HepG2 (cell line): ENCODE measurements around the gene FAM20C. TPM values are rescaled to one million over a fixed set of nuclear protein-coding genes. Genes with fewer than 3 reads are reported as not detected.
A peak's percentile ranks its signal among the peaks of the same experiment; 100 is the strongest.

Source experiments
- ATAC-seq: fragments of 200-7000 bp; cut with Tn5 transposase; 3 replicates; pipeline ENCODE4 v1.9.1; 2020; ENCODE audit warnings: mild to moderate bottlenecking, moderate library complexity
- BruUV-seq: library from RNA; stranded (reverse); fragments of 400-500 nt; replicated peaks from 2 replicates; lab custom pipeline; 2021; lab: Mats Ljungman, UMichigan
- CTCF ChIA-PET: fragments of 300-600 bp; formaldehyde crosslinking; extraction: SDS; loops from one replicate; lab custom pipeline; 2021; ENCODE audit warnings: low total read pairs, inconsistent platforms, low intra/inter-chr PET ratio; lab: Yijun Ruan, JAX
- POLR2A ChIA-PET: fragments of 350-600 bp; sonication (Branson Sonifier 250); formaldehyde crosslinking; loops from one replicate; lab custom pipeline; 2020; ENCODE audit warnings: antibody characterized with exemption, inconsistent platforms; lab: Yijun Ruan, JAX
- DNase-seq: peaks from one replicate; pipeline ENCODE4 v3.0.0-alpha.2; 2015; ENCODE audit warnings: low spot score
- FAIRE-seq: peaks from 3 replicates; lab custom pipeline; 2011; peaks lifted over from hg19 to GRCh38; lab: Jason Lieb, UNC
- H2AFZ ChIP-seq: one replicate; pipeline ENCODE4 v1.6.1; 2011; ENCODE audit warnings: low read length, inconsistent platforms
- H3K27ac ChIP-seq: fragments of 300-600 bp; 3 replicates; pipeline ENCODE4 v1.8.0; 2011; ENCODE audit warnings: mixed run types, mild to moderate bottlenecking, mixed read lengths, low read length, inconsistent platforms; ENCODE audit not compliant: insufficient read depth; ENCODE audit errors: extremely low read length
- H3K27me3 ChIP-seq, 2 experiments: fragments of 200-600 bp in 1 of 2; 2 replicates in 1 of 2; 3 replicates in 1 of 2; pipeline versions ENCODE4 v1.6.0 to v1.8.0; 2011; ENCODE audit warnings: low read length in 2 of 2, mild to moderate bottlenecking in 2 of 2, moderate library complexity in 2 of 2, inconsistent platforms in 1 of 2; ENCODE audit not compliant: insufficient read depth in 2 of 2, control insufficient read depth in 1 of 2
- H3K36me3 ChIP-seq, 2 experiments: fragments of 200-600 bp in 1 of 2; replicated peaks in 1 of 2; 2 replicates in 1 of 2; 3 replicates in 1 of 2; pipeline versions ENCODE4 v1.5.1 to v1.8.0; 2011; ENCODE audit warnings: low read length in 2 of 2, inconsistent platforms in 1 of 2; ENCODE audit not compliant: insufficient read depth in 2 of 2, control insufficient read depth in 1 of 2
- H3K4me1 ChIP-seq: 2 replicates; pipeline ENCODE4 v1.5.1; 2012; ENCODE audit warnings: low read length, inconsistent platforms; ENCODE audit not compliant: insufficient read depth
- H3K4me2 ChIP-seq: 2 replicates; pipeline ENCODE4 v1.6.0; 2011; ENCODE audit warnings: low read depth, low read length, inconsistent platforms
- H3K4me3 ChIP-seq, 3 experiments: fragments of 200-600 bp in 1 of 3; sonication (generic), shearing (Covaris generic) in 1 of 3; replicated peaks in 1 of 3; 2 replicates each; pipeline ENCODE4 v1.5.1; 2011 to 2016; ENCODE audit warnings: low read length in 3 of 3, inconsistent platforms in 2 of 3, low read depth in 2 of 3, mild to moderate bottlenecking in 2 of 3, control low read depth in 1 of 3, mixed read lengths in 1 of 3; ENCODE audit not compliant: insufficient read depth in 1 of 3
- H3K79me2 ChIP-seq: one replicate; pipeline ENCODE4 v1.6.1; 2011; ENCODE audit warnings: low read length, inconsistent platforms; ENCODE audit not compliant: insufficient read depth
- H3K9ac ChIP-seq: 2 replicates; pipeline ENCODE4 v1.6.0; 2011; ENCODE audit warnings: mild to moderate bottlenecking, low read depth, low read length, inconsistent platforms; ENCODE audit not compliant: insufficient read depth
- H3K9me3 ChIP-seq: 2 replicates; pipeline ENCODE4 v1.5.1; 2012; ENCODE audit warnings: mild to moderate bottlenecking, low read length
- H4K20me1 ChIP-seq: 2 replicates; pipeline ENCODE4 v1.6.0; 2011; ENCODE audit warnings: inconsistent platforms, mild to moderate bottlenecking, low read length, moderate library complexity; ENCODE audit not compliant: insufficient read depth
- DNMT1 ChIP-seq: sonication (generic); formaldehyde crosslinking; IDR thresholded peaks from 2 replicates; pipeline ENCODE4 v1.5.1; 2020; ENCODE audit warnings: mild to moderate bottlenecking, missing genetic modification reagents
- KAT7 ChIP-seq: IDR thresholded peaks from 2 replicates; pipeline ENCODE4 v1.6.1; 2018; ENCODE audit warnings: borderline replicate concordance, missing compliant biosample characterization
- KLF9 ChIP-seq: IDR thresholded peaks from 2 replicates; pipeline ENCODE4 v1.6.1; 2016; ENCODE audit warnings: low read depth
- KMT2A ChIP-seq: sonication (generic); formaldehyde crosslinking; IDR thresholded peaks from 2 replicates; pipeline ENCODE4 v1.4.0; 2020; ENCODE audit warnings: missing genetic modification reagents
- RARA ChIP-seq: IDR thresholded peaks from 2 replicates; pipeline ENCODE4 v1.6.1; 2016; ENCODE audit warnings: missing genetic modification reagents, missing compliant biosample characterization
- SCMH1 ChIP-seq: sonication (generic); formaldehyde crosslinking; IDR thresholded peaks from 2 replicates; pipeline ENCODE4 v1.9.0; 2021; ENCODE audit warnings: missing genetic modification reagents, mild to moderate bottlenecking, borderline replicate concordance
- SOX13 ChIP-seq, 3 experiments: fragments of 450-650 bp in 1 of 3; sonication (generic) in 1 of 3; formaldehyde crosslinking in 1 of 3; IDR thresholded peaks in 2 of 3; conservative IDR thresholded peaks in 1 of 3; 2 replicates each; pipeline versions ENCODE4 v1.5.0 to v1.6.1; 2016 to 2020; ENCODE audit warnings: antibody characterized with exemption in 1 of 3, mild to moderate bottlenecking in 1 of 3, missing compliant biosample characterization in 1 of 3, missing genetic modification reagents in 1 of 3, moderate library complexity in 1 of 3
- SUZ12 ChIP-seq: fragments of 150-350 bp; IDR thresholded peaks from 2 replicates; pipeline ENCODE4 v1.6.1; 2014; ENCODE audit warnings: low read depth, low read length
- ZFP90 ChIP-seq: sonication (generic); formaldehyde crosslinking; IDR thresholded peaks from 2 replicates; pipeline ENCODE4 v1.8.0; 2022; ENCODE audit warnings: missing genetic modification reagents, mild to moderate bottlenecking, inconsistent platforms, borderline replicate concordance
- ZNF292 ChIP-seq: sonication (generic); formaldehyde crosslinking; IDR thresholded peaks from 2 replicates; pipeline ENCODE4 v1.8.1; 2022; ENCODE audit warnings: mild to moderate bottlenecking, low read depth, missing genetic modification reagents, borderline replicate concordance
- ZSCAN30 ChIP-seq: sonication (generic); formaldehyde crosslinking; IDR thresholded peaks from 2 replicates; pipeline ENCODE4 v1.5.0; 2020; ENCODE audit warnings: mild to moderate bottlenecking, missing genetic modification reagents
- WGBS: methylation state at CpG from one replicate; pipeline ENCODE4 v1.1.6; 2017; ENCODE audit warnings: low lambda C conversion rate; 5-methylcytosine and 5-hydroxymethylcytosine counted together
- in situ Hi-C: cut with HindIII; loops from 2 replicates; pipeline ENCODE4 v1.10.0; 2017; ENCODE audit warnings: low pct_unique_long_range_greater_than_20kb; ENCODE audit not compliant: extremely low pct_ligation_motif_present
- intact Hi-C: fragments of 100-400 bp; cut with micrococcal nuclease; formaldehyde crosslinking; loops from one replicate; pipeline ENCODE4 v1.10.0; 2022; ENCODE audit not compliant: unreplicated experiment
- polyA plus RNA-seq, 8 experiments: library from polyadenylated mRNA; depleted of rRNA in 3 of 8; stranded (reverse) in 7 of 8; unstranded in 1 of 8; fragments of >200 nt; fragmentation: Illumina TruSeq in 4 of 8; extraction: Trizol in 4 of 8; gene quantifications; 2 replicates each; pipeline versions ENCODE4 v1.2.1 to v1.2.3, GENCODE V29; 2011 to 2016; ENCODE audit warnings: low read depth in 4 of 8, missing spikeins in 1 of 8, mixed read lengths in 1 of 8; ENCODE audit not compliant: insufficient read depth in 1 of 8
- total RNA-seq, 5 experiments: library from RNA; depleted of rRNA; stranded (reverse); fragments of >200 nt; fragmentation: Illumina TruSeq; extraction: Trizol; gene quantifications; 2 replicates each; pipeline ENCODE4 v1.2.3, GENCODE V29; 2016; ENCODE audit warnings: low read depth in 1 of 5
- TF ChIP-seq, protein P1 (sequence below): sonication (generic); formaldehyde crosslinking; IDR thresholded peaks from 2 replicates; pipeline ENCODE4 v1.4.0; 2020; ENCODE audit warnings: missing genetic modification reagents
- TF ChIP-seq, protein P2 (sequence below): sonication (generic); formaldehyde crosslinking; IDR thresholded peaks from 2 replicates; pipeline ENCODE4 v1.4.0; 2020; ENCODE audit warnings: missing genetic modification reagents

The FAM20C gene
- total and polyA plus RNA-seq, 2 of the 13 experiments (the other 11 are each of a cell fraction or from before 2014, with no cell fraction given), result 11.9 to 19.9 TPM

DNA sequence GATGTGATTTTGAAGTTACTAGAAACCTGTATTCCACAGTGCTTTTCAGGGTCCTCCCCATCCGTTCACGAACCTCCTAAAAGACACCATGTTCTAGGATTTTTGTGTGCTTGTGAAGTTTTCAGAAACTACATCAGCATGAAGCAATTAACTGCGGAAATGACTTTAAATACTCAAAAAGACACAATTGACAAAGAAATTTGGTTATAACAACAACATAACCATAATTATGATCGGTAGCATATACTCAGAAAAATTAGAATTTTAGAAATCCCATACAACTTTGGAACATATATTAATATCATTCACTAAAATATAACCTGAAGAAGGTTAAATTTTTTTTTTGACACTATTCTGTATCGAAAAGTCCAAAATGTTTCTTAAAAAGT is 43.8 kb upstream of the FAM20C start:
- H3K27me3 ChIP-seq, result peaks cover 0 to 6% of the 10 kb centered on the region in 2 experiments; a peak in 1 of 5 replicates
- 64% methylated on average over 5 of the region's 5 CpGs for whole genome bisulfite sequencing
- no peak overlapping the region for H3K9ac ChIP-seq
- TF ChIP-seq, protein P1, sequence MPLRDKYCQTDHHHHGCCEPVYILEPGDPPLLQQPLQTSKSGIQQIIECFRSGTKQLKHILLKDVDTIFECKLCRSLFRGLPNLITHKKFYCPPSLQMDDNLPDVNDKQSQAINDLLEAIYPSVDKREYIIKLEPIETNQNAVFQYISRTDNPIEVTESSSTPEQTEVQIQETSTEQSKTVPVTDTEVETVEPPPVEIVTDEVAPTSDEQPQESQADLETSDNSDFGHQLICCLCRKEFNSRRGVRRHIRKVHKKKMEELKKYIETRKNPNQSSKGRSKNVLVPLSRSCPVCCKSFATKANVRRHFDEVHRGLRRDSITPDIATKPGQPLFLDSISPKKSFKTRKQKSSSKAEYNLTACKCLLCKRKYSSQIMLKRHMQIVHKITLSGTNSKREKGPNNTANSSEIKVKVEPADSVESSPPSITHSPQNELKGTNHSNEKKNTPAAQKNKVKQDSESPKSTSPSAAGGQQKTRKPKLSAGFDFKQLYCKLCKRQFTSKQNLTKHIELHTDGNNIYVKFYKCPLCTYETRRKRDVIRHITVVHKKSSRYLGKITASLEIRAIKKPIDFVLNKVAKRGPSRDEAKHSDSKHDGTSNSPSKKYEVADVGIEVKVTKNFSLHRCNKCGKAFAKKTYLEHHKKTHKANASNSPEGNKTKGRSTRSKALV (CRISPR knock-in tag), result no peak
- no peak for TF ChIP-seq DNMT1
- TF ChIP-seq, protein P2, sequence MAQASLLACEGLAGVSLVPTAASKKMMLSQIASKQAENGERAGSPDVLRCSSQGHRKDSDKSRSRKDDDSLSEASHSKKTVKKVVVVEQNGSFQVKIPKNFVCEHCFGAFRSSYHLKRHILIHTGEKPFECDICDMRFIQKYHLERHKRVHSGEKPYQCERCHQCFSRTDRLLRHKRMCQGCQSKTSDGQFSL, result no peak
- TF ChIP-seq SOX13 (IDR thresholded peaks at IDR 0.05), result no peak
- no peak for TF ChIP-seq SOX13 (CRISPR knock-in tag; conservative IDR thresholded peaks at IDR 0.05 in 1 of 2, IDR thresholded peaks at IDR 0.05 in 1 of 2)
- TF ChIP-seq KMT2A (CRISPR knock-in tag), result no peak
- TF ChIP-seq SCMH1, result no peak
- TF ChIP-seq SUZ12, result no peak
- no peak for TF ChIP-seq ZFP90 (CRISPR knock-in tag)
- TF ChIP-seq ZSCAN30 (CRISPR knock-in tag), result no peak
- TF ChIP-seq ZNF292 (CRISPR knock-in tag), result no peak
- no peak for TF ChIP-seq KAT7
- TF ChIP-seq RARA (CRISPR knock-in tag), result no peak
- TF ChIP-seq KLF9 (CRISPR knock-in tag), result no peak
- no peak for ATAC-seq
- no TSS peak for BruUV-seq
- no peak for FAIRE-seq
- POLR2A ChIA-PET, result interaction anchor here (1.0 kb wide), 2 partner anchors 23 to 71 kb away, joined by 3 to 4 read pairs; no protein-coding TSS in a partner anchor
- in situ Hi-C loops (no loop called here), intact Hi-C loops (no loop called here)
- H3K79me2 ChIP-seq, result no peaks in the 10 kb centered on the region
- CTCF ChIA-PET, result no interaction called here
- peak overlapping the region; percentile 76 for H2AFZ ChIP-seq
- H3K4me1 ChIP-seq, result peaks cover 19% of the 10 kb centered on the region
- H4K20me1 ChIP-seq, result no peaks in the 10 kb centered on the region
- DNase-seq, result no peak
- H3K27ac ChIP-seq, result no peak overlapping the region
- peak overlapping the region; percentile 33 to 64 (median 36); a peak in 4 of 6 replicates for H3K4me3 ChIP-seq
- H3K36me3 ChIP-seq, result no peaks in the 10 kb centered on the region
- H3K4me2 ChIP-seq, result peak overlapping the region; percentile 66
- no peaks in the 10 kb centered on the region for H3K9me3 ChIP-seq
